Stimulated activated effector memory CD8-positive, alpha-beta T cell treated with anti-CD3 and anti-CD28 coated beads, Interleukin-12 subunit alpha, Interleukin-12 subunit beta, amount 100 ng/mL, for 72 hours (primary cell): Measurements from ENCODE around the gene CCT6A.
"Not testable (repeated sequence)": the region's sequence is repeated elsewhere in the genome, so short reads cannot be mapped to it uniquely, and the experiment has no call there.

Source experiments
- ATAC-seq: fragments of 150-1000 bp; cut with Tn5 transposase; 2 replicates; pipeline ENCODE4 v1.10.0; 2021
- DNase-seq, 2 donors: peaks; one replicate each; pipeline ENCODE4 v3.0.0; 2021 to 2022; ENCODE audit warnings: low spot score in 2 of 2
- H3K27ac Mint-ChIP-seq: one replicate; pipeline ENCODE4 v1.8.0; 2022; ENCODE audit warnings: mild to moderate bottlenecking, mixed read lengths
- H3K36me3 Mint-ChIP-seq: one replicate; pipeline ENCODE4 v1.8.0; 2022; ENCODE audit warnings: mild to moderate bottlenecking, mixed read lengths
- H3K4me1 Mint-ChIP-seq: one replicate; pipeline ENCODE4 v1.8.0; 2022; ENCODE audit warnings: mixed read lengths
- H3K4me3 Mint-ChIP-seq: one replicate; pipeline ENCODE4 v1.8.0; 2022; ENCODE audit warnings: mild to moderate bottlenecking, mixed read lengths
- H3K9me3 Mint-ChIP-seq: one replicate; pipeline ENCODE4 v1.8.0; 2022; ENCODE audit warnings: mixed read lengths

Gene CCT6A

GRCh38 chr7:56078196-56078595 lies 26.6 kb downstream of the CCT6A start:
- H3K9me3 Mint-ChIP-seq: no peaks in the 10 kb centered on the region
- DNase-seq (no peak), ATAC-seq (no peak)
- H3K27ac Mint-ChIP-seq: peak overlapping the region; percentile 75
- H3K36me3 Mint-ChIP-seq: peaks cover 75% of the 10 kb centered on the region
- no peak overlapping the region for H3K4me3 Mint-ChIP-seq
- peaks cover 12% of the 10 kb centered on the region for H3K4me1 Mint-ChIP-seq

- H3K27ac Mint-ChIP-seq: peak overlapping the region; percentile 75
- DNase-seq (no peak), ATAC-seq (no peak)
- peaks cover 5% of the 10 kb centered on the region for H3K4me1 Mint-ChIP-seq
- H3K9me3 Mint-ChIP-seq: no peaks in the 10 kb centered on the region
- H3K4me3 Mint-ChIP-seq: no peak overlapping the region
- peaks cover 61% of the 10 kb centered on the region for H3K36me3 Mint-ChIP-seq
These were observed 28.1 kb downstream of the CCT6A start for GRCh38 chr7:56079450-56080185.

DNA sequence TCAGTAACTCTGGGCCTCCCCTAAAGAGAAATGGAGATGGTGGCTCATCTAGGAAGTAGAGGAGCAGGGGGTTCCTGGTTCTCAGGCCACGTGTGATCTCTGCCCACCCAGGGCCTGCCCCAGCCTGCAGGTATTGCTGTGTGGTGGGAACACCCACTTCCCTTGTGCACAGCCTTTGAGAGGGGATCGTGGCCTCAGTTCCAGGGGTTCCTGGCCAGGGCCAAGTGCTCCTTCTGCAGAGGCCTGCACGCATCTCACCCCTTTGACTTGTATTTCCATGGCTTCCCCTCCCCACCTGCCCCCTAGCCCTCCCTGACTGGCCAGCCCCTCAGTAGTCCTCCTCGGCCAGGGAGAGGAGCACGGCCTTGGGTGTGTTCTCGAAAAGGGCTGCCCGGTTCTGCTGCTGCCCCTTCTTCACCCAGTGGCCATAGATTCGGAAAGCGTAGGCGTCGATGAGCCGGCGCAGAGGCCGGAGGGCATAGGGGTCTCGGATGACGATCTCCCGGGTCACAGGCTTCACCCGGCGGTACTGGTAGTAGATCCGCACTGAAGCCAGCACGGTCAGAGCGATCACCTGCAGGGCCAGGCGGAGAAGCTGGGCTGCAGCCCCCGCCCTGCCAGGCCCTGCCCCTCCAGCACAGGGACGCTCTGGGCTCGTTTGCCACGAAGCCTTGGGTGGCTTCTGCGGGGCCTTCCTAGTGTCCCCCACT lies 29.3 kb downstream of the CCT6A start:
- not testable (repeated sequence) for ATAC-seq, H3K4me3 Mint-ChIP-seq, H3K4me1 Mint-ChIP-seq, H3K9me3 Mint-ChIP-seq, DNase-seq
- H3K27ac Mint-ChIP-seq: peak overlapping the region; percentile 77
- peaks cover 51% of the 10 kb centered on the region for H3K36me3 Mint-ChIP-seq

DNA sequence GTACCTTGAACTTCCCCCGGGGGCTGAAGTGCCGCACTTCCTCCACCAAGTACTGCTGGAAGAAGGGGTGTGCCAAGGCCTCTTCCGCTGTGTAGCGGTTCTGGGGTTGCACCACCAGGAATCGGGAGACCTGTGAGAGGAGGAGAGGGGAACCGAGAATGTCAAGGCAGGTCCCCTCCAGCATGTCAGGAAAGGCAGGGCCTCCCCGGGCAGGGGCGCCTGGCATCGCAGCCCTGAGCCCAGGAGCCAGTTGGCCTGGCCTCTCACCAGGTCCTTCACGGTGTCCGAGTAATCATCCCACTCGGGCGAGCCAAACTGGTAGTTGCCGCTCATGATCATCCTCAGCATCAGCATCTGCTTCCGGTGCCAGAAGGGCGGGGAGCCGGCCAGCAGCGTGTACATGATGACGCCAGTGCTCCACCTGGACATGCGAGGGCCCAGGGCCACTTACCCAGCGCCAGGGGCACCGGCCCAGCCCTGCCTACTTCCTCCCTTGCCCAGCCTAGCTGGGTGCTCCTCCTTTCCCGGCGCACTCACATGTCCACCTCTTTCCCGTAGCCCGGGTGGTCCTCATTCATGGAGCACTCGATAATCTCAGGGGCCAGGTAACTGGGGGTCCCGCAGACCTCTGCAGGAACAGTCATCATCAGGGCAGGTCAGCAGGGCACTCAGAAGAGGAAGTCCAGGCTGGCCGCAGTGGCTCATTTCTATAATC lies 30.2 kb downstream of the CCT6A start:
- Mint-ChIP-seq H3K27ac (peak overlapping the region; percentile 45), H3K9me3 (no peaks in the 10 kb centered on the region), H3K4me3 (no peak overlapping the region), H3K4me1 (peaks cover 5% of the 10 kb centered on the region), H3K36me3 (peaks cover 48% of the 10 kb centered on the region)
- DNase-seq (no peak), ATAC-seq (no peak)

DNA sequence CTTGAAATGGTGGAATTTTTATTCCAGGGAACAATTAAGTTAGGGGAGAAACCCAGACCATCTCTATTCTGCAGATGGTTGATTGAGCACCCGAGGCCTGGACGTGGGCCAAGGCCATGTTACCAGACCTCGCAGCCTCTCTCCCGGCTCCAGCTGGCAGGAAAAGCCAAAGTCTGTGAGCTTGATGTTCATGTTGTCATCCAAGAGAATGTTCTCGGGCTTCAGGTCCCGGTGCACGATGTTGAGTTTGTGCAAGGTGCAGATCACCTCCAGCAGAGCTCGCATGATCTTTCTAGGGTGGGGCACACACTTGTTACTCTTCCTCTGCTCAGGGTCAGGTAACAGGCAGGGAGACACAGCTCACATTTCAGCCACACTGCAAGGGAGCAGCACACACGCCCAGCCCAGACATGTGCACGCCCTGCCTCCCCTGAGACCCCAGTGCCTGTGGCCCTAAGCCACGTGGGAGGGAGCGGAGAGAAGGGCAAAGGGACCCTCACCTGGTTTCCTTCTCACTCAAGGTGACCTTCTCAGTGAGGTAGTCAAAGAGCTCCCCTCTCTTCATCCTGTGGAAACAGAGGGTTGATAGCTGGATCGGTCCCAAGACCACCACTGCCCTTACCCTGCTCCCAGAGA lies 31.7 kb downstream of the CCT6A start:
- peak overlapping the region; percentile 26 for H3K27ac Mint-ChIP-seq
- DNase-seq (no peak), ATAC-seq (no peak)
- peaks cover 54% of the 10 kb centered on the region for H3K36me3 Mint-ChIP-seq
- H3K4me3 Mint-ChIP-seq: no peak overlapping the region
- no peaks in the 10 kb centered on the region for H3K9me3 Mint-ChIP-seq
- H3K4me1 Mint-ChIP-seq: peaks cover 5% of the 10 kb centered on the region

GRCh38 chr7:56086761-56087160 lies 35.2 kb downstream of the CCT6A start:
- Mint-ChIP-seq H3K27ac (no peak overlapping the region), H3K36me3 (peaks cover 45% of the 10 kb centered on the region), H3K9me3 (no peaks in the 10 kb centered on the region), H3K4me1 (peaks cover 5% of the 10 kb centered on the region), H3K4me3 (no peak overlapping the region)
- ATAC-seq (no peak), DNase-seq (no peak)

- H3K4me1 Mint-ChIP-seq: no peaks in the 10 kb centered on the region
- H3K4me3 Mint-ChIP-seq: no peak overlapping the region
These were observed 35.9 kb downstream of the CCT6A start for GRCh38 chr7:56087445-56087844.

DNA sequence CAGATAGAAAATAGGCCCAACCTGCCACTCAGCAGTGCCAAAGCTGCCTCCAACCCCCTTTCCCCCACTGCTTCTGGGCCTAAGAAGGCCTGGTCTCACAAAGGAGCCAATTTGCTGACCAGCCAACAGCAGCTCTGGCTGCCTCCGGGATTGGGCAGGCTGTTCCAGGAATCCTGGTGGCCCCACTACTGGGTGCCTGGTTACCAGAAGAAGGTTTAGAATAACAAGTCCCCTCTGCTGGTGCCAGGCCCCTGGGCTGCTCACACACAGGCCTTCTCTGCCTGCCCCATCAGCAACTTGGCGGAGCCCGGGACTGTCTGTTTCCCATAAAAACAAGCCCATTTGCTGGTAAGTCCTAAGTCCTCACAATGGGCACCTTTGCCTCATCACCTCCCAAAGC lies 40.0 kb downstream of the CCT6A start:
- Mint-ChIP-seq H3K9me3 (no peaks in the 10 kb centered on the region), H3K36me3 (peaks cover 45% of the 10 kb centered on the region), H3K4me3 (no peak overlapping the region), H3K4me1 (no peaks in the 10 kb centered on the region), H3K27ac (peak overlapping the region; percentile 83)
- no peak for DNase-seq
- ATAC-seq: peak; percentile 31

More at GRCh38 chr7:56087445-56087844, 35.9 kb downstream of the CCT6A start:
- ATAC-seq (no peak), DNase-seq (no peak)
- Mint-ChIP-seq H3K36me3 (peaks cover 39% of the 10 kb centered on the region), H3K9me3 (no peaks in the 10 kb centered on the region), H3K27ac (no peak overlapping the region)

DNA sequence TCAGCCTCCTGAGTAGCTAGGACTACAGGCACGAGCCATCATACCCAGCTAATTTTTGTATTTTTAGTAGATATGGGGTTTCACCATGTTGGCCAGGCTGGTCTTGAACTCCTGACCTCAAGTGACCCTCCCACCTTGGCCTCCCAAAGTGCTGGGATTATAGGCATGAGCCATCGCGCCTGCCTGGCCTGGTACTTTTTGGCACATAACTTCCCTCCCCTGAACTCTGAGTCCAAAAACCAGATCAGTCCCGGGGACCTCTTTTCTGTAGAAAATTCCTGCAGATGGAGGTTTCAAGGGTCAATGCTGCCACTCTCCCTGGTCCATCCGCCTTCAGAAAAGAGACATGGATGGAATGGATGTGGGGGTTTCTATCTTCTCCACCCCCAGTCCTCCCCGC lies 40.8 kb downstream of the CCT6A start:
- not testable (repeated sequence) for H3K4me1 Mint-ChIP-seq, ATAC-seq, H3K4me3 Mint-ChIP-seq, H3K9me3 Mint-ChIP-seq, DNase-seq
- Mint-ChIP-seq H3K36me3 (peaks cover 45% of the 10 kb centered on the region), H3K27ac (peak overlapping the region; percentile 83)

GRCh38 chr7:56092789-56093531 lies 41.4 kb downstream of the CCT6A start, which contains the start of gene PHKG1:
PHKG1 (minus strand) TSS chr7:56092952; CDS start chr7:56088941, 4,011 bp downstream.
- no peaks in the 10 kb centered on the region for H3K9me3 Mint-ChIP-seq
- no peak within 1 kb of the TSS for H3K4me3 Mint-ChIP-seq
- H3K36me3 Mint-ChIP-seq: peaks cover 45% of the 10 kb centered on the region
- H3K27ac Mint-ChIP-seq: peak within 1 kb of the TSS; percentile 83
- no peaks in the 10 kb centered on the region for H3K4me1 Mint-ChIP-seq
- ATAC-seq: peak; percentile 40
- no peak for DNase-seq

DNA sequence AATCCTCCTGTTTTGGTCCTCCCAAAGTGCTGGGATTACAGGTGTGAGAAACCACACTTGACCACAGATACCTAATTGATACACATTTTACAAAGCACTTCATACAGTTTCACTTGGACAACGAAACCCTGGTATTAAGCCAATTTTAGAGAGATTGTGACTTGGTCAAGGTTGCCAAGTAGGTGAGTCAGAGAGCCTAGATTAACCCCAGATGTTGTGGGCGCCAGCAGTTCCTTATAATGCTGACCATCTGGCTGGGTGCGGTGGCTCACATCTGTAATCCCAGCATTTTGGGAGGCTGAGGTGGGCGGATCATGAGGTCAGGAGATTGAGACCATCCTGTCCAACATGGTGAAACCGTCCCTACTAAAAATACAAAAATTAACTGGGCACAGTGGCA lies 46.1 kb downstream of the CCT6A start:
- Mint-ChIP-seq H3K4me3 (no peak overlapping the region), H3K4me1 (no peaks in the 10 kb centered on the region), H3K36me3 (peaks cover 74% of the 10 kb centered on the region), H3K27ac (no peak overlapping the region), H3K9me3 (no peaks in the 10 kb centered on the region)
- DNase-seq: no peak
- no peak for ATAC-seq

GRCh38 chr7:56098187-56099008 lies 46.8 kb downstream of the CCT6A start:
- DNase-seq, ATAC-seq, H3K4me3 Mint-ChIP-seq, H3K9me3 Mint-ChIP-seq, H3K27ac Mint-ChIP-seq, H3K4me1 Mint-ChIP-seq: not testable (repeated sequence)
- H3K36me3 Mint-ChIP-seq: peaks cover 81% of the 10 kb centered on the region

GRCh38 chr7:56099653-56100052 lies 48.1 kb downstream of the CCT6A start:
- DNase-seq (no peak), ATAC-seq (no peak)
- H3K36me3 Mint-ChIP-seq: peaks cover 94% of the 10 kb centered on the region
- no peak overlapping the region for H3K27ac Mint-ChIP-seq
- no peaks in the 10 kb centered on the region for H3K4me1 Mint-ChIP-seq
- H3K4me3 Mint-ChIP-seq: no peak overlapping the region
- no peaks in the 10 kb centered on the region for H3K9me3 Mint-ChIP-seq

DNA sequence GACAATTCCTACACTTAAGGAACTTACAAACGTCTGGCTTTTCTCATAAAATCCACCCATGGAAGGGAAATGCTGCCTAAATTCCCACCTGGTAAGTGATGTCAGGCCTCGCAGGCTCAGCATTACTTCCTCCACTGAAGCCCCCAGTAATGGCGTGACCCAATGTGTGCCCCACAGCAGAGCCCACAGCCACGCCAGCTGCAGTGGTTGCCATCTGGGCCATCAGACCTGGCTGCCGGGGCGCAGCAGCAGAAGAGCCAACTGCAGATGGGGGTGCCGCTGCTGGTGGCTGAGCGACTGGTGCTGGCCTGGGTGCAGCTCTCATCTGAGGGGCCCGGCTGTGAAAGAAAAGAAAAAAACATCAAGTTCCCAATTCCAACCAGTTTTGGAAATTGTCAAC lies 52.6 kb downstream of the CCT6A start:
- Mint-ChIP-seq H3K4me3 (peak overlapping the region; percentile 98), H3K4me1 (peaks cover 21% of the 10 kb centered on the region), H3K36me3 (peaks cover 77% of the 10 kb centered on the region)
- not testable (repeated sequence) for H3K27ac Mint-ChIP-seq, H3K9me3 Mint-ChIP-seq, ATAC-seq, DNase-seq
